Measurements from ENCODE around the gene ANKRD7. TPM values are rescaled to one million over a fixed set of nuclear protein-coding genes. Genes with fewer than 3 reads are reported as not detected.

The ANKRD7 gene
- polyA plus RNA-seq, 1 of the 3 experiments (the other 2 are of a cell fraction) = 0.44 TPM

DNA sequence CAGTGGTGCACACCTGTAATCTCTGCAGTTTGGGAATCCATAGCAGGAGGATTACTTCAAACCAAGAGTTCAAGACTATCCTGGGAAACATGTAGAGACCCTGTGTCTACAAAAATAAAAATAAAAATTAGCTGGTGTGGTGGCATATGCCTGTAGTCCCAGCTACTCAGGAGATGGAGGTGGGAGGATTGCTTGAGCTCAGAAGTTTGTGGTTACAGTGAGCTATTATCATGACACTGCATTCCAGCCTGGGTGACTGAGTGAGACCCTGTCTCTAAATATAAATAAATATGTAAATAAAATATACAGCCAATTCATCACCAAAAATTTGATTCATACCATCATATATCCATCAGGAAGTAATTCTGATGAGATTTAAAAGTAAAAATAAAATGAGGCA is 60.9 kb downstream of the ANKRD7 start:
- Histone ChIP-seq H3K79me2 (ENCODE audit: insufficient read depth) (no peaks in the 10 kb centered on the region), H3F3A (replicated peaks; ENCODE audit: insufficient read depth) (no peaks in the 10 kb centered on the region), H3K4me2 (no peak overlapping the region), H3K4me1 (ENCODE audit: control insufficient read depth in 1 of 2, insufficient read depth in 2 of 2, low read depth in 1 of 2, low read length in 1 of 2) (no peaks in the 10 kb centered on the region), H3K27me3 (ENCODE audit: insufficient read depth) (no peaks in the 10 kb centered on the region), H3K9me3 (no peaks in the 10 kb centered on the region), H2AFZ (ENCODE audit: low read depth) (no peak overlapping the region), H4K20me1 (ENCODE audit: insufficient read depth) (no peaks in the 10 kb centered on the region), H3K27ac (ENCODE audit: low read depth in 2 of 2, low read length in 1 of 2) (no peak overlapping the region), H3K9ac (no peak overlapping the region), H3K9me2 (no peaks in the 10 kb centered on the region), H3K4me3 (ENCODE audit: low read depth in 2 of 2, low read length in 1 of 2) (no peak overlapping the region), H3K36me3 (replicated peaks in 1 of 2; ENCODE audit: control insufficient read depth in 1 of 2, insufficient read depth in 2 of 2, low read length in 1 of 2) (no peaks in the 10 kb centered on the region)
- TF ChIP-seq, protein P1, sequence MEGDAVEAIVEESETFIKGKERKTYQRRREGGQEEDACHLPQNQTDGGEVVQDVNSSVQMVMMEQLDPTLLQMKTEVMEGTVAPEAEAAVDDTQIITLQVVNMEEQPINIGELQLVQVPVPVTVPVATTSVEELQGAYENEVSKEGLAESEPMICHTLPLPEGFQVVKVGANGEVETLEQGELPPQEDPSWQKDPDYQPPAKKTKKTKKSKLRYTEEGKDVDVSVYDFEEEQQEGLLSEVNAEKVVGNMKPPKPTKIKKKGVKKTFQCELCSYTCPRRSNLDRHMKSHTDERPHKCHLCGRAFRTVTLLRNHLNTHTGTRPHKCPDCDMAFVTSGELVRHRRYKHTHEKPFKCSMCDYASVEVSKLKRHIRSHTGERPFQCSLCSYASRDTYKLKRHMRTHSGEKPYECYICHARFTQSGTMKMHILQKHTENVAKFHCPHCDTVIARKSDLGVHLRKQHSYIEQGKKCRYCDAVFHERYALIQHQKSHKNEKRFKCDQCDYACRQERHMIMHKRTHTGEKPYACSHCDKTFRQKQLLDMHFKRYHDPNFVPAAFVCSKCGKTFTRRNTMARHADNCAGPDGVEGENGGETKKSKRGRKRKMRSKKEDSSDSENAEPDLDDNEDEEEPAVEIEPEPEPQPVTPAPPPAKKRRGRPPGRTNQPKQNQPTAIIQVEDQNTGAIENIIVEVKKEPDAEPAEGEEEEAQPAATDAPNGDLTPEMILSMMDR (IDR thresholded peaks at IDR 0.05) = no peak
- TF ChIP-seq RFX5 (IDR thresholded peaks at IDR 0.05; ENCODE audit: low read length) = no peak
- no peak for TF ChIP-seq EP300 (IDR thresholded peaks at IDR 0.05; ENCODE audit: borderline replicate concordance in 1 of 2, low read depth in 1 of 2, low read length in 1 of 2)
- TF ChIP-seq NRF1 (IDR thresholded peaks at IDR 0.05; ENCODE audit: low read depth, low read length) = no peak
- TF ChIP-seq POLR2AphosphoS5 (IDR thresholded peaks at IDR 0.05; ENCODE audit: low read depth, low read length) = no peak
- no peak for TF ChIP-seq RCOR1 (IDR thresholded peaks at IDR 0.05; ENCODE audit: low read length)
- TF ChIP-seq TAF1 (IDR thresholded peaks at IDR 0.05; ENCODE audit: borderline replicate concordance, low read depth, low read length) = no peak
- no peak for DNase-seq
- POLR2A ChIA-PET = no interaction called here
- CTCF ChIA-PET = no interaction called here

GRCh38 chr7:118286131-118286530 is 61.6 kb downstream of the ANKRD7 start:
- no peak overlapping the region for H3K9ac ChIP-seq
- CTCF ChIA-PET = no interaction called here
- no peaks in the 10 kb centered on the region for H3K9me3 ChIP-seq
- no peaks in the 10 kb centered on the region for H3K36me3 ChIP-seq (replicated peaks in 1 of 2; ENCODE audit: control insufficient read depth in 1 of 2, insufficient read depth in 2 of 2, low read length in 1 of 2)
- H3F3A ChIP-seq (replicated peaks; ENCODE audit: insufficient read depth) = no peaks in the 10 kb centered on the region
- H3K79me2 ChIP-seq (ENCODE audit: insufficient read depth) = no peaks in the 10 kb centered on the region
- no peak overlapping the region for H3K4me3 ChIP-seq (ENCODE audit: low read depth in 2 of 2, low read length in 1 of 2)
- H3K9me2 ChIP-seq = no peaks in the 10 kb centered on the region
- POLR2A ChIA-PET = no interaction called here
- no peak for DNase-seq
- TF ChIP-seq MXI1 (IDR thresholded peaks at IDR 0.05; ENCODE audit: low read depth, low read length) = no peak
- TF ChIP-seq FOXM1 (IDR thresholded peaks at IDR 0.05; ENCODE audit: low read depth) = no peak
- TF ChIP-seq, protein P1 (IDR thresholded peaks at IDR 0.05) = no peak
- TF ChIP-seq REST (IDR thresholded peaks at IDR 0.05; ENCODE audit: low read depth, low read length) = no peak
- TF ChIP-seq, protein P2, sequence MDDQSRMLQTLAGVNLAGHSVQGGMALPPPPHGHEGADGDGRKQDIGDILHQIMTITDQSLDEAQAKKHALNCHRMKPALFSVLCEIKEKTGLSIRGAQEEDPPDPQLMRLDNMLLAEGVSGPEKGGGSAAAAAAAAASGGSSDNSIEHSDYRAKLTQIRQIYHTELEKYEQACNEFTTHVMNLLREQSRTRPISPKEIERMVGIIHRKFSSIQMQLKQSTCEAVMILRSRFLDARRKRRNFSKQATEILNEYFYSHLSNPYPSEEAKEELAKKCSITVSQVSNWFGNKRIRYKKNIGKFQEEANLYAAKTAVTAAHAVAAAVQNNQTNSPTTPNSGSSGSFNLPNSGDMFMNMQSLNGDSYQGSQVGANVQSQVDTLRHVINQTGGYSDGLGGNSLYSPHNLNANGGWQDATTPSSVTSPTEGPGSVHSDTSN (IDR thresholded peaks at IDR 0.05) = no peak
- no peak overlapping the region for H3K4me2 ChIP-seq
- WGBS (ENCODE audit: low lambda C conversion rate) = 83% methylated on average over 1 of the region's 2 CpGs
- H3K4me1 ChIP-seq (ENCODE audit: control insufficient read depth in 1 of 2, insufficient read depth in 2 of 2, low read depth in 1 of 2, low read length in 1 of 2) = no peaks in the 10 kb centered on the region
- H3K27ac ChIP-seq (ENCODE audit: low read depth in 2 of 2, low read length in 1 of 2) = no peak overlapping the region
- H3K27me3 ChIP-seq (ENCODE audit: insufficient read depth) = no peaks in the 10 kb centered on the region
- H4K20me1 ChIP-seq (ENCODE audit: insufficient read depth) = no peaks in the 10 kb centered on the region
- H2AFZ ChIP-seq (ENCODE audit: low read depth) = no peak overlapping the region
